GM19238 (cell line): ENCODE measurements around the gene NPEPL1.
A peak's percentile ranks its signal among the peaks of the same experiment; 100 is the strongest.

Experiments used
- DNase-seq: peaks from one replicate; pipeline ENCODE4 v3.0.0; 2011; ENCODE audit warnings: low spot score; ENCODE audit not compliant: insufficient read length

Gene NPEPL1

GRCh38 chr20:58657262-58657661 lies 35.3 kb upstream of the NPEPL1 start:
- DNase-seq: no peak

- DNase-seq: no peak
Observed at GRCh38 chr20:58657986-58658385, 34.6 kb upstream of the NPEPL1 start.

GRCh38 chr20:58658760-58659159 lies 33.8 kb upstream of the NPEPL1 start:
- no peak for DNase-seq

GRCh38 chr20:58659841-58660240 lies 32.8 kb upstream of the NPEPL1 start:
- DNase-seq: no peak

- no peak for DNase-seq
Observed at GRCh38 chr20:58660855-58661597, 31.6 kb upstream of the NPEPL1 start.

- DNase-seq: no peak
Observed at GRCh38 chr20:58661598-58662473, 30.8 kb upstream of the NPEPL1 start.

GRCh38 chr20:58664331-58664730 lies 28.3 kb upstream of the NPEPL1 start:
- DNase-seq: no peak

- DNase-seq: no peak
Observed at GRCh38 chr20:58664883-58665282, 27.7 kb upstream of the NPEPL1 start.

GRCh38 chr20:58665606-58666005 lies 27.0 kb upstream of the NPEPL1 start:
- no peak for DNase-seq

- DNase-seq: no peak
Observed at GRCh38 chr20:58666702-58667101, 25.9 kb upstream of the NPEPL1 start.

GRCh38 chr20:58667975-58668374 lies 24.6 kb upstream of the NPEPL1 start:
- DNase-seq: no peak

- no peak for DNase-seq
Observed at GRCh38 chr20:58668901-58669286, 23.7 kb upstream of the NPEPL1 start.

GRCh38 chr20:58669287-58670006 lies 23.2 kb upstream of the NPEPL1 start:
- DNase-seq: peak; percentile 43

- DNase-seq: no peak
Observed at GRCh38 chr20:58670102-58670501, 22.5 kb upstream of the NPEPL1 start.

- no peak for DNase-seq
Observed at GRCh38 chr20:58670659-58671058, 21.9 kb upstream of the NPEPL1 start.

GRCh38 chr20:58673119-58673518 lies 19.5 kb upstream of the NPEPL1 start:
- DNase-seq: no peak

- no peak for DNase-seq
Observed at GRCh38 chr20:58675146-58675584, 17.4 kb upstream of the NPEPL1 start.

- DNase-seq: no peak
Observed at GRCh38 chr20:58675641-58676040, 17.0 kb upstream of the NPEPL1 start.

- no peak for DNase-seq
Observed at GRCh38 chr20:58676161-58676560, 16.4 kb upstream of the NPEPL1 start.

GRCh38 chr20:58677079-58677604 lies 15.5 kb upstream of the NPEPL1 start:
- no peak for DNase-seq

GRCh38 chr20:58677808-58678207 lies 14.8 kb upstream of the NPEPL1 start:
- DNase-seq: no peak

GRCh38 chr20:58678806-58679205 lies 13.8 kb upstream of the NPEPL1 start:
- DNase-seq: no peak
